T-helper 2 cell (primary cell): ENCODE results near the gene GNAT3.

Experiments used
- DNase-seq, 5 experiments: peaks; one replicate each; pipeline versions ENCODE4 v3.0.0 to v3.0.0-alpha.2; 2012 to 2022

Gene GNAT3

GRCh38 chr7:80499350-80499953 is 12.4 kb downstream of the GNAT3 start:
- DNase-seq, result no peak

- no peak for DNase-seq
Measured at GRCh38 chr7:80498481-80499349, 13.1 kb downstream of the GNAT3 start.

GRCh38 chr7:80496586-80496985 is 15.3 kb downstream of the GNAT3 start:
- DNase-seq, result no peak

- no peak for DNase-seq
Measured at GRCh38 chr7:80493121-80493849, 18.6 kb downstream of the GNAT3 start.

- no peak for DNase-seq
Measured at GRCh38 chr7:80491462-80491861, 20.4 kb downstream of the GNAT3 start.

GRCh38 chr7:80488851-80489370 is 23.0 kb downstream of the GNAT3 start:
- no peak for DNase-seq

GRCh38 chr7:80488406-80488805 is 23.5 kb downstream of the GNAT3 start:
- DNase-seq, result no peak

- no peak for DNase-seq
Measured at GRCh38 chr7:80485721-80486120, 26.1 kb downstream of the GNAT3 start.

GRCh38 chr7:80482950-80483349 is 28.9 kb downstream of the GNAT3 start:
- DNase-seq, result no peak

- no peak for DNase-seq
Measured at GRCh38 chr7:80481196-80481884, 30.5 kb downstream of the GNAT3 start.

- no peak for DNase-seq
Measured at GRCh38 chr7:80480566-80480965, 31.3 kb downstream of the GNAT3 start.

- DNase-seq, result no peak
Measured at GRCh38 chr7:80478683-80479082, 33.2 kb downstream of the GNAT3 start.

- DNase-seq, result no peak
Measured at GRCh38 chr7:80476035-80476434, 35.8 kb downstream of the GNAT3 start.

GRCh38 chr7:80475383-80475782 is 36.5 kb downstream of the GNAT3 start:
- no peak for DNase-seq

- DNase-seq, result no peak
Measured at GRCh38 chr7:80473751-80474150, 38.1 kb downstream of the GNAT3 start.

- DNase-seq, result no peak
Measured at GRCh38 chr7:80472491-80473200, 39.2 kb downstream of the GNAT3 start.

- no peak for DNase-seq
Measured at GRCh38 chr7:80468931-80469714, 42.7 kb downstream of the GNAT3 start.

GRCh38 chr7:80467069-80467468 is 44.8 kb downstream of the GNAT3 start:
- no peak for DNase-seq

- DNase-seq, result no peak
Measured at GRCh38 chr7:80466636-80467035, 45.2 kb downstream of the GNAT3 start.

GRCh38 chr7:80464211-80464610 is 47.7 kb downstream of the GNAT3 start:
- DNase-seq, result no peak

- no peak for DNase-seq
Measured at GRCh38 chr7:80463272-80463920, 48.5 kb downstream of the GNAT3 start.
